ENCODE results near the gene RASSF5.

- TF ChIP-seq CTCF (conservative IDR thresholded peaks at IDR 0.05) (no peak), EZH2 (IDR thresholded peaks at IDR 0.05; ENCODE audit: low read depth) (no peak)
Observed at GRCh38 chr1:206477110-206477509, 30.2 kb upstream of the RASSF5 start.

All from PC-9 (cell line).